A549 (cell line): ENCODE results near the gene SKIL. TPM values are rescaled to one million over a fixed set of nuclear protein-coding genes. Genes with fewer than 3 reads are reported as not detected.
A peak's percentile ranks its signal among the peaks of the same experiment; 100 is the strongest.

Experiments
- ATAC-seq, 2 experiments: fragments of 200-7000 bp in 1 of 2; fragments of >200 bp in 1 of 2; cut with Nextera tagmentation in 1 of 2; cut with Tn5 transposase in 1 of 2; 3 replicates each; pipeline versions ENCODE4 v1.8.0 to v1.9.1; 2018 to 2020; ENCODE audit warnings: mild to moderate bottlenecking in 1 of 2, moderate library complexity in 1 of 2
- CTCF ChIA-PET: fragments of 300-600 bp; sonication (Branson Sonifier 250); formaldehyde crosslinking; extraction: SDS; loops from one replicate; lab custom pipeline; 2021; ENCODE audit warnings: antibody characterized with exemption, inconsistent platforms; lab: Yijun Ruan, JAX
- POLR2A ChIA-PET: fragments of 350-600 bp; formaldehyde crosslinking; extraction: SDS; loops from one replicate; lab custom pipeline; 2021; ENCODE audit warnings: antibody characterized with exemption, inconsistent platforms; lab: Yijun Ruan, JAX
- DNase-seq, 2 experiments: peaks; one replicate each; pipeline versions ENCODE4 v3.0.0 to v3.0.0-alpha.2; 2011 to 2016; ENCODE audit warnings: low read depth in 1 of 2, low spot score in 1 of 2
- FAIRE-seq: peaks from 2 replicates; lab custom pipeline; 2011; peaks lifted over from hg19 to GRCh38; lab: Jason Lieb, UNC
- H3K27ac ChIP-seq, 2 experiments: fragments of >200 bp; sonication (Bioruptor Twin); formaldehyde crosslinking; 3 replicates each; pipeline ENCODE4 v1.5.1; 2016 to 2017
- H3K4me1 ChIP-seq: fragments of >200 bp; sonication (Bioruptor Twin); formaldehyde crosslinking; 3 replicates; pipeline ENCODE4 v1.6.1; 2016
- H3K4me2 ChIP-seq: fragments of >200 bp; sonication (Bioruptor Twin); formaldehyde crosslinking; 3 replicates; pipeline ENCODE4 v1.6.1; 2016
- H3K4me3 ChIP-seq: fragments of >200 bp; sonication (Bioruptor Twin); formaldehyde crosslinking; 3 replicates; pipeline ENCODE4 v1.5.1; 2016
- H3K9me3 ChIP-seq: fragments of >200 bp; sonication (Bioruptor Twin); formaldehyde crosslinking; 3 replicates; pipeline ENCODE4 v1.6.1; 2016
- BCL3 ChIP-seq: fragments of >200 bp; sonication (Bioruptor Twin); formaldehyde crosslinking; IDR thresholded peaks from 3 replicates; pipeline ENCODE4 v1.6.1; 2016
- BHLHE40 ChIP-seq: IDR thresholded peaks from 2 replicates; pipeline ENCODE4 v1.6.1; 2012; ENCODE audit warnings: low read depth, low read length, inconsistent platforms
- CBX2 ChIP-seq: fragments of 200-600 bp; sonication (generic); IDR thresholded peaks from 2 replicates; pipeline ENCODE4 v1.6.1; 2016; ENCODE audit warnings: low read depth, mild to moderate bottlenecking, borderline replicate concordance
- CBX8 ChIP-seq: fragments of 200-600 bp; sonication (generic); IDR thresholded peaks from 2 replicates; pipeline ENCODE4 v1.6.1; 2016
- CEBPB ChIP-seq, 2 experiments: fragments of >200 bp in 1 of 2; sonication (Bioruptor Twin) in 1 of 2; formaldehyde crosslinking in 1 of 2; IDR thresholded peaks; 2 replicates each; pipeline ENCODE4 v1.6.1; 2012 to 2016
- CTCF ChIP-seq: fragments of >200 bp; sonication (Bioruptor Twin); formaldehyde crosslinking; IDR thresholded peaks from 3 replicates; pipeline ENCODE4 v1.5.1; 2016
- EHF ChIP-seq: fragments of 250-450 bp; sonication (Bioruptor Pico); IDR thresholded peaks from 2 replicates; pipeline ENCODE4 v1.5.0; 2020; ENCODE audit warnings: mild to moderate bottlenecking
- EHMT2 ChIP-seq: fragments of 200-600 bp; sonication (generic); IDR thresholded peaks from 2 replicates; pipeline ENCODE4 v1.6.1; 2016; ENCODE audit warnings: antibody characterized with exemption, low read depth, mild to moderate bottlenecking, moderate library complexity
- EP300 ChIP-seq, 2 experiments: fragments of >200 bp; sonication (Bioruptor Twin); formaldehyde crosslinking; IDR thresholded peaks; 2 replicates in 1 of 2; 3 replicates in 1 of 2; pipeline ENCODE4 v1.6.1; 2016 to 2017
- GATA3 ChIP-seq: IDR thresholded peaks from 2 replicates; pipeline ENCODE4 v1.6.1; 2012; ENCODE audit warnings: borderline replicate concordance
- HDAC2 ChIP-seq: fragments of 200-600 bp; sonication (generic); IDR thresholded peaks from 2 replicates; pipeline ENCODE4 v1.6.1; 2016
- HEYL ChIP-seq: fragments of 250-450 bp; sonication (Bioruptor Pico); IDR thresholded peaks from 2 replicates; pipeline ENCODE4 v1.8.0; 2021; ENCODE audit warnings: mild to moderate bottlenecking, moderate library complexity
- HOXA7 ChIP-seq: fragments of 250-450 bp; sonication (Bioruptor Pico); IDR thresholded peaks from 2 replicates; pipeline ENCODE4 v1.5.0; 2020; ENCODE audit warnings: mild to moderate bottlenecking, moderate library complexity
- HOXB13 ChIP-seq: fragments of 250-450 bp; sonication (Bioruptor Pico); IDR thresholded peaks from 2 replicates; pipeline ENCODE4 v1.5.0; 2020; ENCODE audit warnings: low read depth, mild to moderate bottlenecking, moderate library complexity
- JUN ChIP-seq, 2 experiments: fragments of >200 bp; sonication (Bioruptor Twin); formaldehyde crosslinking; IDR thresholded peaks; 2 replicates in 1 of 2; 3 replicates in 1 of 2; pipeline ENCODE4 v1.6.1; 2016 to 2017
- JUNB ChIP-seq: fragments of >200 bp; sonication (Bioruptor Twin); formaldehyde crosslinking; IDR thresholded peaks from 2 replicates; pipeline ENCODE4 v1.6.1; 2016
- KDM5A ChIP-seq: fragments of 200-600 bp; sonication (generic); IDR thresholded peaks from 2 replicates; pipeline ENCODE4 v1.6.1; 2016; ENCODE audit warnings: antibody characterized with exemption, mild to moderate bottlenecking
- NFE2L2 ChIP-seq: fragments of 150-350 bp; conservative IDR thresholded peaks from 2 replicates; pipeline ENCODE4 v1.6.1; 2014; ENCODE audit warnings: low read length
- PHF8 ChIP-seq: fragments of 200-600 bp; sonication (generic); IDR thresholded peaks from 2 replicates; pipeline ENCODE4 v1.6.1; 2016; ENCODE audit warnings: low read depth, mild to moderate bottlenecking, antibody characterized with exemption, moderate library complexity, borderline replicate concordance
- POLR2A ChIP-seq: IDR thresholded peaks from 2 replicates; pipeline ENCODE4 v1.6.1; 2012; ENCODE audit warnings: mild to moderate bottlenecking, low read length
- POLR2AphosphoS2 ChIP-seq: conservative IDR thresholded peaks from 2 replicates; pipeline ENCODE4 v1.6.1; 2012; ENCODE audit warnings: low read length, improper control_type of control experiment, inconsistent platforms
- RAD21 ChIP-seq, 2 experiments: fragments of >200 bp in 1 of 2; sonication (Bioruptor Twin) in 1 of 2; formaldehyde crosslinking in 1 of 2; IDR thresholded peaks in 1 of 2; conservative IDR thresholded peaks in 1 of 2; 2 replicates in 1 of 2; 3 replicates in 1 of 2; pipeline ENCODE4 v1.6.1; 2012 to 2018; ENCODE audit warnings: inconsistent platforms in 1 of 2
- RARB ChIP-seq: fragments of 250-450 bp; sonication (Bioruptor Pico); IDR thresholded peaks from 2 replicates; pipeline ENCODE4 v1.8.0; 2021; ENCODE audit warnings: mild to moderate bottlenecking, moderate library complexity
- RCOR1 ChIP-seq: fragments of 150-350 bp; IDR thresholded peaks from 2 replicates; pipeline ENCODE4 v1.6.1; 2014; ENCODE audit warnings: antibody characterized with exemption, low read length, low read depth
- REST ChIP-seq: fragments of 200-600 bp; sonication (generic); IDR thresholded peaks from 2 replicates; pipeline ENCODE4 v1.6.1; 2016; ENCODE audit warnings: antibody characterized with exemption, mild to moderate bottlenecking, moderate library complexity
- SMC3 ChIP-seq: fragments of >200 bp; sonication (Bioruptor Twin); formaldehyde crosslinking; IDR thresholded peaks from 3 replicates; pipeline ENCODE4 v1.6.1; 2018; ENCODE audit warnings: inconsistent platforms
- TFCP2L1 ChIP-seq: fragments of 250-450 bp; sonication (Bioruptor Pico); IDR thresholded peaks from 2 replicates; pipeline ENCODE4 v1.5.0; 2021; ENCODE audit warnings: mild to moderate bottlenecking
- ZC3H11A ChIP-seq: fragments of 450-650 bp; IDR thresholded peaks from 2 replicates; pipeline ENCODE4 v1.6.1; 2014; ENCODE audit warnings: antibody characterized with exemption, mild to moderate bottlenecking
- ZFP36 ChIP-seq: fragments of 450-650 bp; IDR thresholded peaks from 2 replicates; pipeline ENCODE4 v1.6.1; 2014; ENCODE audit warnings: borderline replicate concordance; ENCODE audit not compliant: partially characterized antibody
- ZNF302 ChIP-seq: fragments of 250-450 bp; sonication (Bioruptor Pico); IDR thresholded peaks from 2 replicates; pipeline ENCODE4 v1.9.0; 2021; ENCODE audit warnings: inconsistent platforms, mild to moderate bottlenecking, moderate library complexity
- WGBS: methylation state at CpG from one replicate; pipeline ENCODE4 v1.1.6; 2017; ENCODE audit errors: missing lambda C conversion rate; 5-methylcytosine and 5-hydroxymethylcytosine counted together
- polyA plus RNA-seq, 4 experiments: library from polyadenylated mRNA; depleted of rRNA in 3 of 4; stranded (reverse); fragments of >200 nt; fragmentation: RNase III in 1 of 4; extraction: RNeasy Plus Mini Kit Qiagen cat#74134 plus additional on column Dnase treatment in 1 of 4; gene quantifications; 2 replicates in 3 of 4; 3 replicates in 1 of 4; pipeline ENCODE4 v1.2.3, GENCODE V29; 2011 to 2017

The SKIL gene
- polyA plus RNA-seq, 2 of the 4 experiments (the other 2 are of a cell fraction): 39.6 to 64.2 TPM

- TF ChIP-seq BCL3 (no peak), RAD21 (conservative IDR thresholded peaks at IDR 0.05 in 1 of 2, IDR thresholded peaks at IDR 0.05 in 1 of 2) (no peak), PHF8 (no peak), RCOR1 (no peak)
Observed at GRCh38 chr3:170372190-170372879, 14.8 kb downstream of the SKIL start (continued).

- Histone ChIP-seq H3K4me3 (no peak overlapping the region), H3K27ac (no peak overlapping the region), H3K4me2 (peak overlapping the region; percentile 35; the same call in 1 of the 3 replicates), H3K4me1 (peaks cover 27% of the 10 kb centered on the region), H3K9me3 (no peaks in the 10 kb centered on the region)
- DNase-seq: no peak
- peak; percentile 66 to 78; a peak in 5 of 6 replicates for ATAC-seq
- FAIRE-seq: no peak
- ChIA-PET POLR2A (interaction anchor here (0.8 to 1.9 kb wide), 3 partner anchors 9 to 26 kb away, joined by 3 to 8 read pairs (median 4); partner anchors contain the start of gene SKIL), CTCF (interaction anchor here (1.3 to 1.7 kb wide), 2 partner anchors 27 to 30 kb away, joined by 3 to 6 read pairs; no protein-coding TSS in a partner anchor)
- TF ChIP-seq JUN (IDR thresholded peaks at IDR 0.05) (no peak), ZNF302 (no peak), GATA3 (no peak), HOXB13 (CRISPR knock-in tag) (no peak), EP300 (IDR thresholded peaks at IDR 0.05) (no peak), CEBPB (IDR thresholded peaks at IDR 0.05) (no peak), HDAC2 (no peak), EHMT2 (no peak), RARB (no peak), NFE2L2 (no peak), CBX8 (no peak), POLR2A (no peak), JUNB (no peak), HEYL (CRISPR knock-in tag) (no peak), SMC3 (no peak)
- WGBS: 77% methylated on average over 1 of the region's 1 CpG
Observed at GRCh38 chr3:170383567-170383966, 26.1 kb downstream of the SKIL start.

GRCh38 chr3:170386468-170386867 lies 29.0 kb downstream of the SKIL start:
- no peak overlapping the region for H3K27ac ChIP-seq
- 89% methylated on average over 3 of the region's 3 CpGs for WGBS
- POLR2A ChIA-PET: interaction anchor here (1.9 kb wide), 1 partner anchor 30 kb away, joined by 6 read pairs; no protein-coding TSS in a partner anchor
- ATAC-seq (peak in 1 of 2 experiments; percentile 33; a peak in 1 of 6 replicates), FAIRE-seq (no peak), DNase-seq (no peak)
- H3K4me2 ChIP-seq: no peak overlapping the region
- CTCF ChIA-PET: no interaction called here
- no peak overlapping the region for H3K4me3 ChIP-seq
- H3K4me1 ChIP-seq: peaks cover 24% of the 10 kb centered on the region
- H3K9me3 ChIP-seq: no peaks in the 10 kb centered on the region
- TF ChIP-seq RARB (no peak), EHF (CRISPR knock-in tag) (no peak), HEYL (CRISPR knock-in tag) (no peak), REST (no peak), ZC3H11A (no peak), GATA3 (no peak), CBX2 (no peak), ZNF302 (no peak), NFE2L2 (no peak), TFCP2L1 (CRISPR knock-in tag) (no peak), HOXA7 (CRISPR knock-in tag) (no peak), BHLHE40 (no peak), CTCF (no peak), ZFP36 (no peak), KDM5A (no peak), POLR2AphosphoS2 (no peak)
